DMS53 treated with DMSO at 0.1 percent for 48 hours (cell line): Measurements from ENCODE around the gene SUN1.

Experiments used
- DNase-seq: peaks from one replicate; lab custom pipeline; 2025; ENCODE audit not compliant: unreplicated experiment; lab: John Stamatoyannopoulos, UW

Gene SUN1

GRCh38 chr7:875476-876076, 43.3 kb downstream of the SUN1 start:
- no peak for DNase-seq

GRCh38 chr7:876077-876971, 44.0 kb downstream of the SUN1 start, which contains the start of gene GET4:
GET4 (plus strand) TSS chr7:876554; CDS start chr7:876646, 92 bp downstream.
- peak; percentile 85 for DNase-seq

DNA sequence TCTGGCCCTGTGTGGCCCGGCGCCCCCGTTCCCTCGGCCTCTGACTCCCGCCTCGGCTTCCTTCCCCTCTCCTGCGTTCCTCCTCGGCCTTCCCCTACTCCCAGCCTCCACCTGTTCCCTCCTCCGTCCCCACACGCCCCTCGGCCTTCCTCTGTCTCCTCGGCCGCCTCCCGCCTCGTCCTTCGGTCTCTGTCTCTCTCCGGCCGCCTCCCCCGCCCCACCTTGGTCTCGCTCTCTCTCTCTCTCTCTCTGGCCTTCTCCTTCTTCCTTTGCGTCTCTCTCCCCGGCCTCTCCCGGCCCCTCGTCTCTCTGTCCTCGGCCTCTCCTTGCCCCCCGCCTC, 44.7 kb downstream of the SUN1 start:
- no peak for DNase-seq

DNA sequence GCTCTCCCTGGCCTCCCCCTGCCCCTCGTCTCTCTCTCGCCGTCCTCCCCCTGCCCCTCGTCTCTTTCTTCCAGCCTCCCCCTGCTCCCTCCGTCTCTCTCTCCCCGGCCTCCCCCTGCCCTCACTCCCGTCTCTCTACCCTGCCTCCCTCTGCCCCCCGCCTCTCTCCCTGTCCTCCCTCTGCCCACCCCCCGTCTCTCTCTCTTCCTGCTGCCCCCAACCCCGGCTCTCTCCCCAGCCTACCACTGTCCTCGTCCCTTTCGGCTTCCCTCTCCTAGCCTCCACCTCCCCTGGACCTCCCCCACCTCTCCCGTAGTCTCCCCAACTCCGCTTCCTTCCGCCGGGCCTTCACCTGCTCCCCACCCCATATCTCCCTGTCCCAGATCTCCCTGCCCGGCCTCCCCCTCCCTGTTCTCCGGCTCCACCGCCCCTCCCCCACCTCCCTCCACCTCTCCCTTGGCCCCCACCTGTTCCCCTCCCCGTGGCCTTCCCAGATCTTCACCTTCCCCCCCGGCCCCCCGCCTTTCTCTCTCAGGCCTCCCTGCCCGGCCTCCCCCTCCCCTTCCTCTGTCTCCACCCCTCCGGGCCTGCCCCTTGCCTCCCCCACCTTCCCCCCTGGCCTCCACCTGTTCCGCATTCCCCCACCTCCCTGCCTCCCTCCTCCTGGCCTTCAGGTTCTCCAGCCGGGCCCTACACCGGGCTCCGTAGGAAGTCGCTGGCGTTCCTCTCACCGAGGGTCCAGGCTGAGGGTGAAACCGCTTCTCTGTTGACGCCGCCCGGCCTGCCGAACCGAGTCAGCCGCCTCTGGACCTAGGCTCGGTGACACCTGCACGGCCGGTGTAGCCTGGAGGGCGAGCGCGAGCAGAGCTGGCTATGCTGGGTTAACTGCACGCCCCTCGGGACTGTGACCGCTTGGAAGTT, 45.3 kb downstream of the SUN1 start:
- DNase-seq: no peak

DNA sequence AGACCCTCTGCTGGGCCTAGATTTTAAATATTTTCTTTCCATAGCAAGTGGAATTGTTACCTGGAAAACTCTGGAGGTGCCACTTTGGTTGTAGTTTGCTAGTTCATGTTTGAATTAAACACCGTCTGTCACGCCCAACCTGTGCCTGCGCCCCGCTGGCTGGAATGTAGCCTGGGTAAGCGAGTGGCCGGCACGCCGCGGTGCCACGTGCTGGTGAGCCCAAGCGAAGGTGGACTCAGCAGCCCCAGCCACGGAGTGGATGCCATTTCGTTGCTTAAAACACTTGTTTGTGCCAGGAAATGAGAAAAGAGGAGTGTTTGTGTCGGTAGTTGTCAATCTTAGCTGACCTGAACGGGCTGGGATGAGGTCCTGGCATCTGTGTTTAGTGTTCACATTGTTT, 46.8 kb downstream of the SUN1 start:
- DNase-seq: no peak

DNA sequence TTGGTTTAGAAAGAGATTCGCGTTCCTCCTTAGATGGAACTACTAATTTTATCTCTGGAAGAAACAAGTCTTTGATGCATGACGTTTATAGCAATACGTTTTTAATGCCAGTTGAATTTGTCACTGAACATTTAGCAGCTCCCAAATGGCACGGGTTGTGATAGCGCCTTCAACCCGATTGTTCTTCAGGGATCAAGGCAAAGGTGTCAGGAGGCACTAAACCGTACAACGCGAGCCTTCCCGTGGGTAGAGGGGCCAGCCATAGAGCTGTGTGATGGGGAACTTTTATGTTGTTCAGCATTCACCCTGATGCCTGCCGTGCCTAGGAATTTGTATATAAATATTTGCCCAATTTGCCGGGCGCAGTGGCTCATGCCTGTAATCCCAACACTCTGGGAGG, 47.4 kb downstream of the SUN1 start:
- DNase-seq: no peak

DNA sequence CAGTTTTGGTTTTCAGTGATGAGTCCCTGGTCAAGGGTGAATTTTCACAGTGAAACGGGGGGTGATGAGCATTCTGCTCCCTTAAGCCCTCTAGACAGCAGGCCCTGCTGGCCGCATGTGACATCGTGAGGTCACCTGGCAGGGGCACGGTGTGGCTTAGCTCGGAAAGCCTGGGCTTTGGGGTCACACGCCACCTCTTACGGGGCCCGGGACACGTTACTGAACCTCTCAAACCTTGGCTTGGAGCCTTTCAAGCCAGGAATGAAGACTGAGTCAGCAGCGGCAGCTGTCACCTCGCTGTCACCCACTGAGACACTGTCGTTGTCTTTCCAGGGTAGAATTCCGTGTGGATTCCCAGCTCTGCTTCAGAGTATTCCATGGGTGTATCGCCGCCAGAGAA, 48.2 kb downstream of the SUN1 start:
- no peak for DNase-seq

DNA sequence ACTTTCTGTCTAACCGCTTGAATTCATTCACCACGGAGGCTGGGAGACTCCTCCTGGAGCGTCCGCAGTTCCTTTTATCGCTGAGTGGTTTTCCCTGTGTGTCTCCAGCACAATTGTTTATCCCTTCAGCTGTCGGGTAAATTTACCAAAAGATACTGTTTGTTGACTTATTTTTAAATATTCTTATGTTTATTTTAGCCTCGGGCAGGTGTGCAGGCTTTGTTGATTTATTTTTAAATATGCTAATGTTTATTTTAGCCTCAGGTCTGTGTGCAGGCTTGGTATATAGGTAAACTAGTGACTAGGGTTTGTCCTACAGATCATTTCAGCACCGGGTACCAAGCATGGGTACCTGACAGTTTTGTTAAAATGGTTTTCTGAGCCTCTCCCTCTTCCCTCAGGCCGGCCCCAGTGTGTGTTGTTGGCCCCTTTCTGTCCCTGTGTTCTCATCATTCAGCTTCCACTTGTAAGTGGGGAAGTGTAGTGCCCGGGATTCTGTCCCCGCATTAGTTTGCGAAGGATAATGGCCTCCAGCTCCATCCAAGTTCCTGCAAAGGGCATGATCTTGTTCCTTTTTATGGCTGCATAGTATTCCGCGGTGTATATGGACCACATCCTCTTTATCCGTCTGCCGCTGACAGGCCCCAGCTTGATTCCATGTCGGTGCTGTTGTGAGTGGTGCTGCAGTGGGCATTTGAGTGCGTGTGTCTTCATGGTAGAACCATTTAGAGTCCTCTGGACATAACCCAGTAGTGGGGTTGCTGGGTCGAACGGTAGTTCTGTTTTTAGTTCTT, 49.4 kb downstream of the SUN1 start:
- DNase-seq: peak; percentile 28

DNA sequence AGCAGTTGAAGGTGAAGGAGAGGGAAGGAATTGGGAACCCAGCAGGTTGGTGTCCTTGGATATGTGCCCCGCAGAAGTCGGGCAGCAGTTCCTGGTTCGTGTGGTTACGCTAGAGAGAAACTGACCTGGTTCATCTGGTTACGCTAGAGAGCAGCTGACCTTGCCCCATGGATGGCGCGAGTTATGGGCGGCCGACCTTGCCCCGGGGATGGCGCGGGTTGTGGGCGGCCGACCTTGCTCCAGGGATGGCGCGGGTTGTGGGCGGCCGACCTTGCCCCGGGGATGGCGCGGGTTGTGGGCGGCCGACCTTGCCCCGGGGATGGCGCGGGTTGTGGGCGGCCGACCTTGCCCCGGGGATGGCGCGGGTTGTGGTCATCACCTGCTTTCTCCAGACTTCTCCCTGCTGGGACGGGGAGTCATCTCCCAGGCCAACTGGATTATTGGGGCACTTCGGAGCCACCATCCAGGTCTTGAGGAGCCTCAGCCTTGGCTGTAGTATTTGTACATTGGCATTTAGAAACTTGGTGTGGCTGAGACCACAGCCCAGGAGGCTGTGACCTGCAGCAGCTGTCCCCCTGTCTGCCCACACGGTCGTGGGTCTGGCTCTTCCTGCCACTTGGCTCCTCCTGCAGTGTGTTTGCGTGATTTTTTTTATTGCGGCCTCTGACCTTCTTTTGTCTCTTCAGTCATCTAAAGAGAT, 50.2 kb downstream of the SUN1 start:
- DNase-seq: no peak

GRCh38 chr7:883055-884021, 51.1 kb downstream of the SUN1 start:
- no peak for DNase-seq

DNA sequence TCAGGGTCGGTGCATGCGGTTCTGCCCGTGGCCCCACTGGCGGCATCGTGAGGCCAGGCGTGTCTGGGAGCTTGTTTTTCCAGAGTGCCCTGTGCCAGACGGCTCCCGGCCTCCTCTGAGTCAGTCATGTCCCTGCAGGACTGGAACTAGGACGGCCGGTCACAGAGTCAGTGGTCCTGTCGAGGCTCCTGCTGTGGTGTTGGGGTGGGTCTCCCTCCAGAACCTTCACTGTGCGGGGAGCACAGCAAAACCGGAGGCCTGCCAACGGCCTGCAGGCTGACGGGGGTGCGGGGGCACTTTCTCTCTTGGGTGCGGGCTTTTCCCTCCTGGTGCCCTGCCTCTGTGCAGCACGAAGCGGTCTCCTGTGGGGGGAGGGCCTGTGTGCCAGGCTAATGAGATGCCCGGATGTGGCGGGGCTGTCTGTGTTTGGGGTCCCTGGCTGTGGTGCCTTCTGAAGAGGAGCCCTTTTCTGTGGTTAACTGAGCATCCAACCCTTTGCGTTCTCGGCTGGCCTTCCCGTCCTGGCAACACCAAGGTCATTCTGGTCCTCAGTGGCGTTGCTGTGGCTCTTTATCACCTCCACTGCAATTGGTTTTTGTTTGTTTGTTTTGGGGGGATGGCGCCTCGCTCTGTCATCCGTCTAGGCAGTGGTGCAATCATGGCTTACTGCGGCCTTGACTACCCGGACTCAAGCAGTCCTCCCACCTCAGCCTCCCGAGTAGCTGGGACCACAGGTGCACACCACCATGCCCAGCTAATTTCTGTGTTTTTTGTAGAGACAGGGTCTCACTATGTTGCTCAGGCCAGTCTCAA, 52.1 kb downstream of the SUN1 start:
- no peak for DNase-seq

DNA sequence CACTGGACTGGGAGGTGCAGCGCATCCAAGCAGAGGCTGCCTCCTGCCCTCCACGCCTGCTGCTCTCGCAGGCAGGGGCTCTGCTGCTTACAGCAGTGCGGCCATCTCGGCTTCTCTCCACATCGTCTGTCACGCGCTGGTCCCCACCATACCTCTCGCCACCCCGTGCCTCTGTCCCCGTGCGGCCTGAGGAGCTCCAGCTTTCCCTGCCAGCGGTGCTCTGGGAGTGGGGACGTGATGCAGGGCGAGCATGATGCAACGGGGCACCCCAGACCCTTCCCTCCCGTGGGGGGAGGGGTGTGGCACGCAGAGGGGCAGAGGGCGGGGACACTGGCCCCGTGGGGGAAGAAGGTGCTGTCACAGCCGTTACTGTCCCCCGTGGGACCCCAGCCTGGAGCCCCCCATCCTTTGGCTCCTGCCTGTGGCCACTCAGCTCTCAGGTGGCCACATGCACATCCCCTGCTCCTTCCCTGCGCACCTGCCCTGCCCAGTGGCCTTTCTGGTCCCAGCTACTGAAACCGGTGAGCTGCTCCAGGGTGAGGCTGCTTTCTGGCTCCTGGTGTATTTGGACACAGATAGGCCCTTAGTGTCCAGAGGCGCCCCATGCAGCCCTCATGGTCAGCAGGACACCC, 53.1 kb downstream of the SUN1 start:
- no peak for DNase-seq

DNA sequence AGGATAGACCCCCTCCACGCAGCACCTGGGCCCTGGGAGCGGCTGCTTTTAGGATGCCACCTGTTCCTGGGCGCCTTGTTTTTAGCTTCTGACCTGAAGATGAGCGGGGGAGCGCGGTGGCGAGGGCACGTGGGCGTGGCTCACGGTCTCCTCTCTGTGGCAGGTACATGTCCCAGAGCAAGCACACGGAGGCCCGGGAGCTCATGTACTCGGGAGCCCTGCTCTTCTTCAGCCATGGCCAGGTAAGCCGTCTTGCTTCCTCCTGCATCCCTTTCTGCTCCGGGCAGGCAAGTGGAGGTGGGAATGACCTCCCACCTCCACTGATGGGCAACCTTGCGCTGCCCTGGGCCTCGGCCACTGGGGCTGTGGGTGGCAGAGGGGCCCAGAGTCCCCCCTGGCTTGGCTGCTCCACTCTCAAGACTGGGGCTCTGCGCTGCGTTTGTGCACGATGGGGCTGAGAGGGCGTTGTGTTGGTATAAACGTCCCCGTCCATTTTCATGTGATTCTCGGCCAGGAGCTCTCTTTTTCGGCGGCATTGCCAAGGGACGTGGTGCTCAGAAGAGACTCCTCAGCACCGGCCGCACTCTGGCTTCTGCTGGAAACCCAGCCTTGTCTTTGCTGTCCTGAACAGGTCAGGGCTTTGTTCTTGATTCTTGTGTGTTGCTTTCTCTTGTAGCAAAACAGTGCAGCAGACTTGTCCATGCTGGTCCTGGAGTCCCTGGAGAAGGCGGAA, 53.8 kb downstream of the SUN1 start:
- DNase-seq: no peak

GRCh38 chr7:886626-887487, 54.6 kb downstream of the SUN1 start:
- DNase-seq: no peak

GRCh38 chr7:887488-887820, 55.2 kb downstream of the SUN1 start:
- no peak for DNase-seq
